Measurements from ENCODE around the gene PKD1L1. TPM values are rescaled to one million over a fixed set of nuclear protein-coding genes. Genes with fewer than 3 reads are reported as not detected.

PKD1L1 gene
- total RNA-seq, 1 donor: under 0.01 TPM

DNA sequence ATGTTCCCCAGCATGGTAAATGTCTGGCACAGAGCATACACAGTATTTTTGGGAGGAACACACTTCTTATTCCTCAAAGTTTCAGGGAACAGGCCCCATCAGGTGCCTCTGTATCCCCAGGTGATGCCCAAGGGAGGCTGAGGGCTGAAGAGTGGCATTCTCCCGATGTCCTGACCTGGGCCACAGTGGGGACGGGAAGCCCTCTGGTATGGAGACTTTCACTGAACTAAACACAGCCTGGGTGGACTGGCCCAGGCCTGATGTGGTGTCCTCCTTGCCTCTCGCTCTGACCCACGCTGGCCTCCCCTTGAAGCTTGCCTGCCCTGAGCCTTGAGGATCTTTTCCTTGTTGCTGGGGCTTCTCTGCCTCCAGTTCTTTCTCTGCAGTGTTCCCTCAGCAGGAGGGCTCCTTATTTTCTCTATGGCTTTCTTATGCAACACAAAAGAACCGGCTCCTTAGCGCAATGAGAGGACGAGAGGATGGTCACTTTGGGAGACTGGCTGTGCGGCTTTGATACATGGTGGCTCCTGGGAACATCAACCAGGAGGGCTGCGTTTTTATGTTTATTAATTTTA lies 208.9 kb downstream of the PKD1L1 start:
- H3K4me3 ChIP-seq (ENCODE audit: low read depth, low read length): no peak overlapping the region
- no peak for DNase-seq (ENCODE audit: low read depth)
- TF ChIP-seq, protein P1, sequence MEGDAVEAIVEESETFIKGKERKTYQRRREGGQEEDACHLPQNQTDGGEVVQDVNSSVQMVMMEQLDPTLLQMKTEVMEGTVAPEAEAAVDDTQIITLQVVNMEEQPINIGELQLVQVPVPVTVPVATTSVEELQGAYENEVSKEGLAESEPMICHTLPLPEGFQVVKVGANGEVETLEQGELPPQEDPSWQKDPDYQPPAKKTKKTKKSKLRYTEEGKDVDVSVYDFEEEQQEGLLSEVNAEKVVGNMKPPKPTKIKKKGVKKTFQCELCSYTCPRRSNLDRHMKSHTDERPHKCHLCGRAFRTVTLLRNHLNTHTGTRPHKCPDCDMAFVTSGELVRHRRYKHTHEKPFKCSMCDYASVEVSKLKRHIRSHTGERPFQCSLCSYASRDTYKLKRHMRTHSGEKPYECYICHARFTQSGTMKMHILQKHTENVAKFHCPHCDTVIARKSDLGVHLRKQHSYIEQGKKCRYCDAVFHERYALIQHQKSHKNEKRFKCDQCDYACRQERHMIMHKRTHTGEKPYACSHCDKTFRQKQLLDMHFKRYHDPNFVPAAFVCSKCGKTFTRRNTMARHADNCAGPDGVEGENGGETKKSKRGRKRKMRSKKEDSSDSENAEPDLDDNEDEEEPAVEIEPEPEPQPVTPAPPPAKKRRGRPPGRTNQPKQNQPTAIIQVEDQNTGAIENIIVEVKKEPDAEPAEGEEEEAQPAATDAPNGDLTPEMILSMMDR (IDR thresholded peaks at IDR 0.05; ENCODE audit: insufficient read depth, low read length): no peak

DNA sequence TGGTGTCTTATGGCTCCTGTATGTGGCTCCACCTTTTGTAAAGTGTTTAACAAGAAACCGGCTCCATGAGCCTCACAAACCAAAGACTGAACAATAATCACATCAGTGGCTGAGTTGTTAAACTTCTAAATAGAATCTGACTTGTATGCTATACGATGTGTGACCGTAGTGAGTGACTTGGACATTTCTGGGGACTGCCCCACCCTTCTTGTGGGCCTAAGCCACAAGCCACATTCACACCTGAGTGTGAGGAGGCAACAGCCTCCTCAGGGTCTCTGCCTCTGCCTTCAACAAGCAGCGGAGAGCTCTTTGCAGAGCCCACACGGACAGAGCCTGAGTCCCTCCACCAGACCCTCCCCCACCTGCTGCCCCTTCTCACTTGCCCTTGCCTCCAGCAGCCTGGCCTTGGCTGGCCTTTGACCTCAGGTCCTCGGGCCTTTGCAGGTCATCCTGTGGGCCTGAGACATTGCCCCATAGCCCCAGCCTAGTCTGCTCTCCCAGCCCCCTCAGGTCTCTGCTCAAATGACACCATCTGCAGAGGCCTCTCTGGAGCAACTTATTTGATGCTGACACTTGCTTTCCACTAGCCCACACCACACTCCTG lies 209.6 kb downstream of the PKD1L1 start:
- DNase-seq (ENCODE audit: low read depth): no peak
- TF ChIP-seq, protein P1 (IDR thresholded peaks at IDR 0.05; ENCODE audit: insufficient read depth, low read length): no peak

DNA sequence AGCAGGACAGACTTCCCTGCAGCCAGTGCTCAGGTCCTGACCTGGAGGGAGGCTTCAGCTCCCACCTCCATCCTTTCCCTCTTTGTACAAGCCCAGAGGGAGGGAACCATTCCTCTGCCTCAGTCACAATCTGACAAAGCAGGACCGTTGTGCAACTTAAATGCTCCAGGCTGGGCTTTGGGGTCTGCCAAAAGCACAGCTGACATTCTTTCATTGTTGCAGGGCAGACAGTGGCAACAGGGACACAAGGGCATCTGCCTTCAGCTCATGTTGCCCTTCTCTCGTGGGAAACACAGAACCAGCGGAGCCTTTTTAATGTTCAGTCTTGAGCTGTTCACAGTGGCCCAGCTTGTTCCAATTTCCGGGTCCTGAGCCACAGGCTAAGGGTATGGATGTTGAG lies 210.7 kb downstream of the PKD1L1 start:
- no peak for DNase-seq (ENCODE audit: low read depth)
- no peak overlapping the region for H3K4me3 ChIP-seq (ENCODE audit: low read depth, low read length)
- TF ChIP-seq, protein P1 (IDR thresholded peaks at IDR 0.05; ENCODE audit: insufficient read depth, low read length): no peak

More for the DNA sequence above, 209.6 kb downstream of the PKD1L1 start:
- no peak overlapping the region for H3K4me3 ChIP-seq (ENCODE audit: low read depth, low read length)

DNA sequence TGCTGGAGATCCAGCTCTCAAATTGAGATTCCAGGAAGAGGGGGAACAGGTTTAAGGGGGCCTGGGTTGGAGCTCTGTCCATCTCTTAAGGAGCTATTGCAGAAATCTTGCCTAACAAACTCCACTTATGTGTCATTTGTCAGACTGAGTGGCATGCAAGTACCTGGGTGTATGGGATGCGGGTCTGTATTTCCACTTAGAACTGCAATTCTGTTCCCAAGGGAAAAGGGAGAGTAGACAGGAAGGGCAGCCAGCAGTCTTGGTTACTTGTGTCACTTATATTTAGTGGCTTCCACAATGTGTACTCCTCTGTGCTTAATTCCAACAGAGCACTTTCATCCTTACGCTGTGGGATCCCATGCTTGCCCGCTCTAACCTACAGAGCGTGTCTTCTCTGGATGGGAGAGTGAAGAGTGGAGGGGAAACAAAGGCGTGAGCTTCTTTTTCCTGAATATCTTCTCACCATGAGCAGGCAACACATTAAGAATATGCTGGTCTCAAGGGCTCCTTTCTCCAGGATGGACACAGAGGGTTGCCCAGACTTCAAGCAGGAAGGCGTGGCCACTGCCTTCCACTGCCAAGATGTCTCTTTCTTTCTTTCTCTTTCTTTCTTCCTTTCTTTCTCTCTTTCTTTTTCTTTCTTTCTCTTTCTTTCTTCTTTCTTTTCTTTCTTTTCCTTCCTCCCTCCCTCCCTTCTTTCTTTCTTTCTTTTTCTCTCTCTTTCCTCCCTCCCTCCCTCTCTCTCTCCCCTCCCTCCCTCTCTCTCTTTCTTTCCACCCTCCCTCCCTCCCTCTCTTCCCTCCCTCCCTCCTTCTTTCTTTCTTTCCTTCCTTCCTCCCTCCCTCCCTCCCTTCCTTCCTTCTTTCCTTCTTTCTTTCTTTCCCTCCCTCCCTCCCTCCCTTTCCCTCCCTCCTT lies 212.6 kb downstream of the PKD1L1 start:
- H3K4me3 ChIP-seq (ENCODE audit: low read depth, low read length): no peak overlapping the region
- DNase-seq (ENCODE audit: low read depth): no peak
- TF ChIP-seq, protein P1 (IDR thresholded peaks at IDR 0.05; ENCODE audit: insufficient read depth, low read length): no peak

DNA sequence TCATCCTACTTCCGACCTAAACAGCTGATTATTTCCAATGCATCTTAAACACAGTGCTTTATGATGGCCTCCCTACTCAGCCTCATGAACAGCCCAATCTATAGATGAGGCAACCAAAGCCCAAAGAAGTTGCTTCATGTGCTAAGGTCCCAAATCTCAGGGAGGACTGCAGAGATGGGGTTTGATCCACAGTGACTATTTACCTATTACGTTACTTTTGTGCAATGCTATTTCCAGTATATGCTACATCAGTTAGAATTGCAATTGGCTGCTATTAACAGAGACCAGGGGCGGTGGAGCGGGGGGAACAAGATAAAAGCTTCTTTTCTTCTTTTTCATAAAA lies 213.3 kb downstream of the PKD1L1 start:
- H3K4me3 ChIP-seq (ENCODE audit: low read depth, low read length): no peak overlapping the region
- DNase-seq (ENCODE audit: low read depth): no peak
- TF ChIP-seq, protein P1 (IDR thresholded peaks at IDR 0.05; ENCODE audit: insufficient read depth, low read length): no peak

DNA sequence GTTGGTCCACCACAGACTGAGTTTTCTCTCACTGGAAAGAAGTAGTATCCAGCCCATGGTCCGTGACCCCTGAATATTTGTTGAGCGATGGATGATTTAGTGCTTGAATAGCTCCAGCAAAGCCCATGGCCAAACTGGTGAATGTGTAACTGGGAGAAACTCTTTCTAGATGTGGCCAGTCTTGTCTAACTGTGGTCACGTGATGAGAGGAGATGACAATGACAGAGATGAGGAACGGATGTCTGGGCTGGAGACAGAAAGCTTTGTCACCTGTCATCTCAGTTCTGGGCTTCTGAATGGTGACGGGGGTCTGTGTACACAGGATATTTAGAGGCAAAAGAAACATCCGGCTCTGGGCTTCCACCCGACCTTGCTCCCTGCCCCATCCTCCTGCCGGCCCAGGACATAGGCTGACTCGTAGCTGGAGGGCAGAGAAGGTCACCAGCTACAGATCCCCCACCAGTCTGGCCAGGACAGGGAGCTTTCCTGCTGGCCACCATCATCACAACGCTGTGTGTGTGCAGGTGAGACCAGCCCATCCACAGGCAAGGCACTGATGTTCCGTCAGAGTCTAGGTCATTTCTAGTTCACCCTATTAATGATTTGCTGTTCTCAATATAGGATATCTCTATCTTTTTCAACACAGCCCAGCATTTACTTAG lies 213.8 kb downstream of the PKD1L1 start:
- H3K4me3 ChIP-seq (ENCODE audit: low read depth, low read length): no peak overlapping the region
- DNase-seq (ENCODE audit: low read depth): no peak
- TF ChIP-seq, protein P1 (IDR thresholded peaks at IDR 0.05; ENCODE audit: insufficient read depth, low read length): no peak

All from fibroblast of the aortic adventitia (primary cell).